ENCODE data around the gene SNED1.
A peak's percentile ranks its signal among the peaks of the same experiment; 100 is the strongest.
"Not testable (repeated sequence)": the region's sequence is repeated elsewhere in the genome, so short reads cannot be mapped to it uniquely, and the experiment has no call there.

Gene SNED1

DNA sequence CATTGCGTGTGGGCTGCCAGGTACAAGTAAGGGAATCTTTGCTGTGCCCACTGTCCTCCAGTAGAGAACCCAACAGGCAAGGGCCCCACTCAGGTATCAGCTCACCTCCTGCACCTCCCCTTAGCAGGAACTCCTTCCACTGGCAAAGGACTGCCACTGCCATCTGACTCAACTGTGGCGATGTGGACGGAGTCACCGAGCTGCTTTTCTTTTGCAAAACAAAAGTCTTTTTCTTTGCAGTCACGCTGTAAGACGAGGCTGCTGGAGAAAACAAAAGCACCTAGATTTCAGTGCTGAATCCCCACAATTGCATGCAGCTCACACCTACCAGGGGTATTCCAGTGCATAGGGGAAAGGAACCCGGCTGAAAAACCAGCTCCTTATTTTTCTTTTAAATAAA, 95.8 kb downstream of the SNED1 start:
- Histone ChIP-seq H3K9me3 (ENCODE audit: low read depth, low read length) (no peaks in the 10 kb centered on the region), H3K9ac (ENCODE audit: insufficient read length) (no peak overlapping the region), H3K4me3 (no peak overlapping the region), H3K27ac (no peak overlapping the region), H3K36me3 (ENCODE audit: insufficient read depth, low read length) (peaks cover 57% of the 10 kb centered on the region)
- no peak for DNase-seq (ENCODE audit: low read depth, low spot score)
- no peak for TF ChIP-seq EZH2 (IDR thresholded peaks at IDR 0.05)
- TF ChIP-seq POLR2AphosphoS5 (IDR thresholded peaks at IDR 0.05; ENCODE audit: borderline replicate concordance, low read depth, low read length) = no peak
- no peak for TF ChIP-seq FOXP2 (optimal IDR thresholded peaks at IDR 0.05; ENCODE audit: control extremely low read depth, extremely low read length, insufficient read depth)

DNA sequence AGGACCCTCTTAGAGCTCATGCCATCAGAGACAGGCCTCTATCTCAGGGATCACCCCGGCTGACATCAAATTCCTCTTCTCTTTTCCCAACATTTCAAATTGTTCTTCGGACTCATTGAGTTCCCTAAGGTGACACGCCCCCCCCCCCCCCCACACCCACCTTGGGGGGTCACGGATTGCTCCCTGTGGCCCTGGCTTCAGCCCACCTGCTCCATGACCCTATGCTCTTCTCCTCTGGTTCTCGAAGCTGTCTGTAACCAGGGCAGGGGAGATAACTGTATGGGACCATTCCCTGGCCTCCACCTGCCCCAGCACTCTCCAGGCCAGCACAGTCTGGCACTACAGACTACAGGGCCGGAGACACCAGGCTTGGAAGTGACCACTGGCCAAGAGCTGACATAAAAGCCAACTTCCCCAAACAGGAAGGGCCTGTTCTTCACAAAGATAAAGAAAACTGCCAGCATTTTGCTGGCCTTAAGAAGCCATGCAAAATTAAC, 96.6 kb downstream of the SNED1 start:
- Histone ChIP-seq H3K36me3 (ENCODE audit: insufficient read depth, low read length) (peaks cover 52% of the 10 kb centered on the region), H3K9me3 (ENCODE audit: low read depth, low read length) (no peaks in the 10 kb centered on the region), H3K27ac (no peak overlapping the region), H3K4me3 (no peak overlapping the region), H3K9ac (ENCODE audit: insufficient read length) (no peak overlapping the region)
- DNase-seq (ENCODE audit: low read depth, low spot score) = no peak
- no peak for TF ChIP-seq FOXP2 (optimal IDR thresholded peaks at IDR 0.05; ENCODE audit: control extremely low read depth, extremely low read length, insufficient read depth)

DNA sequence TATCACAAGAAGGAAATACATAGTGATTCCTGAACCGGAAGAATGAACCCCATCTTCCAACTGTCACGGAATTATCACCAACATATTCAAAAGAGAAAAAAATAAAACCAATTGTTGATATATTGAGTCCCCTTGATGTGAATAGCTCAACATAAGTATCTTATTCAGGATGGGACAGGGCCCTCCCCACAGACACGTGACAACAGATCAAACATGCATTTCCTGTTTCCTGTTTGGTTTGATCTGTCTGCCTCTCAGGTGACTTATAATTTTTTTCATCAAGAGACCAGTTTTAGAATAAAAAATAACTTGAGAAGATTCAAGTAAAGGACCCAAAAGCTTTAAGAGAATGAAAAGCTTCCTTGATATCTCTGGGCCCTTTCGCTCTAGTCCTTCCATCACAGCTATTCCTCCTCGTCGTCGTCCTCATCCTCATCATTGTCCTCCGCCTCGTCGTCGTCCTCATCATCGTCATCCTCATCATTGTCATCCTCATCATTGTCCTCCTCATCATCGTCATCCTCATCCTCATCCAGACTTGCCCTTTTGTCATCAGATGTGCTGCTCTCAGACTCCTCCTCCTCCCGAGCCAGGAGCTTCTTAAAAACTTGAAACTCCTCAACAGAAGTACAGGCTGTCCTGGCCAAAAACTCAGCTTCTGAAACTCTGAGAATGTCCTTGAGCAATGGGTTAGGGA, 97.3 kb downstream of the SNED1 start:
- no peak for DNase-seq (ENCODE audit: low read depth, low spot score)
- Histone ChIP-seq H3K27ac (no peak overlapping the region), H3K9me3 (ENCODE audit: low read depth, low read length) (no peaks in the 10 kb centered on the region), H3K9ac (ENCODE audit: insufficient read length) (no peak overlapping the region), H3K4me3 (no peak overlapping the region), H3K36me3 (ENCODE audit: insufficient read depth, low read length) (peaks cover 52% of the 10 kb centered on the region)
- no peak for TF ChIP-seq POLR2AphosphoS5 (IDR thresholded peaks at IDR 0.05; ENCODE audit: borderline replicate concordance, low read depth, low read length)
- TF ChIP-seq FOXP2 (optimal IDR thresholded peaks at IDR 0.05; ENCODE audit: control extremely low read depth, extremely low read length, insufficient read depth) = no peak

DNA sequence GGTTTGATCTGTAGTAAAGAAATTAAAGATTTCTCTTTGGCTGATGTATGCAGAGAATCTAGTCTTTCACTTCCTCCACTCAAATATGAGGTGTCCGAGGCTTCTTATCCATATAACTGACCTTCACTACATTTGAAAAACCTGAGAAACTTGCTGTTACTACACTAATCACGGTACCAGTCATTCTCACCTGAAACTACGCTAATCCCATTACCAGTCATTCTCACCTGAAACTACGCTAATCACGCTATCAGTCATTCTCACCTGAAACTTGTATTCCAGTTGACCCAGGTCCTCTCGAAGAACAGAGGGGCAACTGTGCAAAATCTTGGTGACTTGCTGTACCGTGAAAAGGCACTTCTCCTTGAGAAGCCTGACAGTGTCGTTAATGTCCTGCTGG, 98.6 kb downstream of the SNED1 start:
- no peak overlapping the region for H3K9ac ChIP-seq (ENCODE audit: insufficient read length)
- no peak overlapping the region for H3K27ac ChIP-seq
- TF ChIP-seq EZH2 (IDR thresholded peaks at IDR 0.05) = no peak
- TF ChIP-seq FOXP2 (optimal IDR thresholded peaks at IDR 0.05; ENCODE audit: control extremely low read depth, extremely low read length, insufficient read depth) = no peak
- no peak for TF ChIP-seq POLR2AphosphoS5 (IDR thresholded peaks at IDR 0.05; ENCODE audit: borderline replicate concordance, low read depth, low read length)
- peaks cover 52% of the 10 kb centered on the region for H3K36me3 ChIP-seq (ENCODE audit: insufficient read depth, low read length)
- no peak overlapping the region for H3K4me3 ChIP-seq
- no peaks in the 10 kb centered on the region for H3K9me3 ChIP-seq (ENCODE audit: low read depth, low read length)
- DNase-seq (ENCODE audit: low read depth, low spot score) = no peak

DNA sequence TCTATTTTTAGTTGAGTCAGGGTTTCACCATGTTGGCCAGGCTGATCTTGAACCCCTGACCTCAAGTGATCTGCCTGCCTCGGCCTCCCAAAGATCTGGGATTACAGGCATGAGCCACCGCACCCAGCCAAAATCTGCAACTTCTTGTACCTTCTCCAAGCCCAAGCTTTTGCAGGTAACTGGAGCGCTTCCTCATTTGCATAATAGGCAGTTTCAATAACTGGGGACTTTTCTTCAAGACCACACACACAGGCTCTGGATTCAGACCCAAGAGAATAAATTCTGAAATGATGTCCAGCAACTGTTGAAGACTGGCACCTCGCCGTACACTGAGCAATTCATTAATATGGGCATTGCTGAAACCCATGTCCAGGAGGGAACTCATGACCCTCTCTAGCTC, 100.8 kb downstream of the SNED1 start:
- Histone ChIP-seq H3K9ac (ENCODE audit: insufficient read length) (no peak overlapping the region), H3K27ac (no peak overlapping the region), H3K4me3 (no peak overlapping the region), H3K9me3 (ENCODE audit: low read depth, low read length) (no peaks in the 10 kb centered on the region), H3K36me3 (ENCODE audit: insufficient read depth, low read length) (peaks cover 42% of the 10 kb centered on the region)
- TF ChIP-seq FOXP2 (optimal IDR thresholded peaks at IDR 0.05; ENCODE audit: control extremely low read depth, extremely low read length, insufficient read depth) (no peak), POLR2AphosphoS5 (IDR thresholded peaks at IDR 0.05; ENCODE audit: borderline replicate concordance, low read depth, low read length) (no peak)
- no peak for DNase-seq (ENCODE audit: low read depth, low spot score)

DNA sequence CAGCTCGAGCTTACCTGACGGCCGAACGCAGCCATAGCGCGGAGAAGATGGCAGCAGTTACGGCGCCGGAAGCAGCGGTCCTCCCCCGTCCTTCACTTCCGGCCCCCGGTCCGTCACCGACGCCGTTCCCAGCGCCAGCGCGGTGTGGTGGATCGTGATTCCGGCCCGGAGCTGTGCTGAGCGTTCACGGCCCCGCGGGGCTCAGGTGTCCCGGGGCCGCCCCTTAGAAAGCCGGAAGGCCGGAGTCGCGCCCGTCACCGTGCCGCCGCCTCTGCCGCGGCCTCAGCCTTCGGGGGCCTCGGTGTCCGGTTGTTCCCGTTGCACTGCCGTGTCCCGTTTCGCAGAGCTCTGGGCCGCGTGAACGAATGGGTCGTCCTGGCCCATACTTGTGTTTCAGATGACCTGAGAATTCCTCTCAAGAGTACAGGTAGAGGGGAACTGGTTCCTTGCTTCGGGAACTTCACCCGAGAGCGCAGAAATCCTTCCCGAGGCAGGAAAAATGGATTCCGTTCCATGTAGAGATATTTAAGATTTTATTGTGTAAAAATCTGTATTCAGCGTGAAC, 103.9 kb downstream of the SNED1 start, which contains the start of gene MTERF4:
MTERF4 (minus strand) TSS at position 49 of the 565 bp plus-strand sequence; CDS start at position 35, 14 bp downstream.
- DNase-seq (ENCODE audit: low read depth, low spot score) = peak; percentile 20
- Histone ChIP-seq H3K27ac (peak within 1 kb of the TSS; percentile 76; the same call in 1 of the 2 replicates), H3K4me3 (peak within 1 kb of the TSS; percentile 95), H3K36me3 (ENCODE audit: insufficient read depth, low read length) (peaks cover 13% of the 10 kb centered on the region; the same call in 1 of the 2 replicates), H3K9me3 (ENCODE audit: low read depth, low read length) (no peaks in the 10 kb centered on the region), H3K9ac (ENCODE audit: insufficient read length) (peak within 1 kb of the TSS; percentile 96)
- TF ChIP-seq EZH2 (IDR thresholded peaks at IDR 0.05) (no peak), FOXP2 (optimal IDR thresholded peaks at IDR 0.05; ENCODE audit: control extremely low read depth, extremely low read length, insufficient read depth) (no peak), POLR2AphosphoS5 (IDR thresholded peaks at IDR 0.05; ENCODE audit: borderline replicate concordance, low read depth, low read length) (peak; percentile 92)

DNA sequence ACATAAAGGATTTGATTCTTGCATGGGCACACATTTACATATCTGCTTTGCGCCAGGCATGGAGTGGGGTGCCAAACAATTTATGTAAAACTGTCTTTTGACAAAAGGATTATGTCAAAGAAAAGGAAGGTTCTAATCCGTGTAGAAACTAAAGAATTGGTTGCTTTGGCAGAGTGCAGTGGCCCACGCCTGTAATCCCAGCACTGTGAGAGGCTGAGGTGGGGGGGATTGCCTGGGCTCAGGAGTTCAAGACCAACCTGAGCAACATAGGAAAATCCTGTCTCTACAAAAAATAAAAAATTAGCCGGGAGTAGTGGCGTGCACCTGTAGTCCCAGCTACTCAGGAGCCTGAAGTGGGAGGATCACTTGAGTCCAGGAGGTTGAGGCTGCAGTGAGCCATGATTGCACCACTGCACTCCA, 104.8 kb downstream of the SNED1 start:
- Histone ChIP-seq H3K9ac (ENCODE audit: insufficient read length) (peak overlapping the region; percentile 96), H3K9me3 (ENCODE audit: low read depth, low read length) (no peaks in the 10 kb centered on the region), H3K4me3 (peak overlapping the region; percentile 95), H3K36me3 (ENCODE audit: insufficient read depth, low read length) (peaks cover 5% of the 10 kb centered on the region; the same call in 1 of the 2 replicates), H3K27ac (no peak overlapping the region; the same call in 1 of the 2 replicates)
- no peak for TF ChIP-seq POLR2AphosphoS5 (IDR thresholded peaks at IDR 0.05; ENCODE audit: borderline replicate concordance, low read depth, low read length)
- TF ChIP-seq FOXP2 (optimal IDR thresholded peaks at IDR 0.05; ENCODE audit: control extremely low read depth, extremely low read length, insufficient read depth) = no peak
- TF ChIP-seq EZH2 (IDR thresholded peaks at IDR 0.05) = no peak
- DNase-seq (ENCODE audit: low read depth, low spot score) = no peak

DNA sequence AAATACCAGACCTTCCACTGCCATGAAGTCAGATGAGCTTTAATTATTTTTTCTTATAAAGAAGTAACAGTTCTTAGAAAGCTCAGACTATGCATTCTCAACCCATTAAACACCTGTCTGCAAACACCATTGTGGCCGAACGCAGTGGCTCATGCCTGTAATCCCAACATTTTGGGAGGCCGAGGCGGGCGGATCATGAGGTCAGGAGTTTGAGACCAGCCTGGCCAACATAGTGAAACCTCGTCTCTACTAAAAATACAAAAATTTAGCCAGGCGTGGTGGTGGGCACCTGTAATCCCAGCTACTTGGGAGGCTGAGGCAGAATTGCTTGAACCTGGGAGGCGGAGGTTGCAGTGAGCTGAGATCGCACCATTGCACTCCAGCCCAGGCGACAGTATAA, 106.2 kb downstream of the SNED1 start:
- not testable (repeated sequence) for DNase-seq (ENCODE audit: low read depth, low spot score); H3K27ac ChIP-seq; H3K4me3 ChIP-seq; H3K9ac ChIP-seq (ENCODE audit: insufficient read length); H3K9me3 ChIP-seq (ENCODE audit: low read depth, low read length); H3K36me3 ChIP-seq (ENCODE audit: insufficient read depth, low read length)
